Hepatocyte (in vitro differentiated cells): ENCODE results near the gene ZNF281. TPM values are rescaled to one million over a fixed set of nuclear protein-coding genes. Genes with fewer than 3 reads are reported as not detected.

Source experiments
- DNase-seq: peaks from one replicate; pipeline ENCODE4 v3.0.0-alpha.2; 2016; ENCODE audit warnings: low spot score
- H2AFZ ChIP-seq: fragments of 200-600 bp; sonication (generic); 2 replicates; pipeline ENCODE4 v1.6.0; 2016; ENCODE audit warnings: antibody characterized with exemption, mild to moderate bottlenecking
- H3K27ac ChIP-seq: fragments of 200-600 bp; sonication (generic); 2 replicates; pipeline ENCODE4 v1.5.1; 2016; ENCODE audit warnings: mild to moderate bottlenecking
- H3K27me3 ChIP-seq: fragments of 200-600 bp; sonication (generic); 2 replicates; pipeline ENCODE4 v1.6.1; 2016
- H3K36me3 ChIP-seq: fragments of 200-600 bp; sonication (generic); replicated peaks from 2 replicates; pipeline ENCODE4 v1.5.1; 2016; ENCODE audit warnings: low read depth; ENCODE audit not compliant: insufficient read depth
- H3K4me1 ChIP-seq: fragments of 200-600 bp; sonication (generic); 2 replicates; pipeline ENCODE4 v1.5.1; 2016; ENCODE audit warnings: mild to moderate bottlenecking, moderate library complexity; ENCODE audit not compliant: insufficient read depth
- H3K4me2 ChIP-seq: fragments of 200-600 bp; sonication (generic); 2 replicates; pipeline ENCODE4 v1.6.0; 2016
- H3K4me3 ChIP-seq: fragments of 200-600 bp; sonication (generic); 2 replicates; pipeline ENCODE4 v1.5.1; 2016; ENCODE audit warnings: mild to moderate bottlenecking
- H3K79me2 ChIP-seq: fragments of 200-600 bp; sonication (generic); 2 replicates; pipeline ENCODE4 v1.6.0; 2017; ENCODE audit warnings: mild to moderate bottlenecking
- H3K9me2 ChIP-seq: fragments of 200-600 bp; sonication (generic); replicated peaks from 2 replicates; pipeline ENCODE4 v1.6.0; 2017; ENCODE audit warnings: mild to moderate bottlenecking; ENCODE audit not compliant: insufficient read depth
- H3K9me3 ChIP-seq: fragments of 200-600 bp; sonication (generic); 2 replicates; pipeline ENCODE4 v1.5.1; 2016; ENCODE audit warnings: low read depth, mild to moderate bottlenecking
- H4K20me1 ChIP-seq: fragments of 200-600 bp; sonication (generic); 2 replicates; pipeline ENCODE4 v1.6.0; 2016; ENCODE audit warnings: mild to moderate bottlenecking; ENCODE audit not compliant: insufficient read depth, poor library complexity, severe bottlenecking
- CTCF ChIP-seq: fragments of 200-600 bp; sonication (generic); IDR thresholded peaks from 2 replicates; pipeline ENCODE4 v1.5.1; 2016; ENCODE audit warnings: antibody characterized with exemption, mild to moderate bottlenecking; ENCODE audit not compliant: poor library complexity
- EZH2 ChIP-seq: fragments of 200-600 bp; sonication (generic); IDR thresholded peaks from 2 replicates; pipeline ENCODE4 v1.6.1; 2016; ENCODE audit warnings: antibody characterized with exemption, mild to moderate bottlenecking, borderline replicate concordance
- EZH2phosphoT487 ChIP-seq: fragments of 200-600 bp; sonication (generic); IDR thresholded peaks from one replicate; pipeline ENCODE4 v1.6.1; 2018; ENCODE audit warnings: antibody characterized with exemption, mild to moderate bottlenecking, low read depth, moderate library complexity; ENCODE audit not compliant: unreplicated experiment, severe bottlenecking
- WGBS: methylation state at CpG from one replicate; pipeline ENCODE4 v1.1.6; 2016; ENCODE audit warnings: low lambda C conversion rate; ENCODE audit errors: missing lambda C conversion rate; 5-methylcytosine and 5-hydroxymethylcytosine counted together
- polyA plus RNA-seq: library from polyadenylated mRNA; unstranded; fragments of >200 nt; fragmentation: Nextera tagmentation; extraction: Ambion mirVana; gene quantifications from 2 replicates; pipeline ENCODE4 v1.2.1, GENCODE V29; 2016
- total RNA-seq: library from RNA; depleted of rRNA; stranded (reverse); fragments of >200 nt; gene quantifications from 2 replicates; pipeline ENCODE4 v1.2.3, GENCODE V29; 2014

Gene ZNF281
- total and polyA plus RNA-seq, 2 experiments from 2014 or later: 19.2 to 26.6 TPM

GRCh38 chr1:200369706-200370105 lies 40.1 kb downstream of the ZNF281 start:
- no peak for DNase-seq
- Histone ChIP-seq H3K27ac (no peak overlapping the region), H2AFZ (no peak overlapping the region), H3K79me2 (no peaks in the 10 kb centered on the region), H3K4me3 (no peak overlapping the region), H4K20me1 (no peaks in the 10 kb centered on the region), H3K4me1 (peaks cover 7% of the 10 kb centered on the region), H3K9me2 (no peaks in the 10 kb centered on the region), H3K27me3 (no peaks in the 10 kb centered on the region), H3K9me3 (no peaks in the 10 kb centered on the region), H3K4me2 (no peak overlapping the region), H3K36me3 (no peaks in the 10 kb centered on the region)
- WGBS: 69% methylated on average over 2 of the region's 2 CpGs
- TF ChIP-seq EZH2 (no peak), EZH2phosphoT487 (no peak), CTCF (no peak)

- Histone ChIP-seq H2AFZ (no peak overlapping the region), H3K4me2 (no peak overlapping the region), H3K27ac (no peak overlapping the region), H3K79me2 (no peaks in the 10 kb centered on the region), H3K4me3 (no peak overlapping the region), H4K20me1 (no peaks in the 10 kb centered on the region), H3K4me1 (peaks cover 4% of the 10 kb centered on the region), H3K27me3 (no peaks in the 10 kb centered on the region), H3K36me3 (no peaks in the 10 kb centered on the region), H3K9me2 (no peaks in the 10 kb centered on the region), H3K9me3 (no peaks in the 10 kb centered on the region)
- no peak for TF ChIP-seq EZH2
- no peak for TF ChIP-seq CTCF
- TF ChIP-seq EZH2phosphoT487: no peak
- 77% methylated on average over 4 of the region's 4 CpGs for WGBS
- no peak for DNase-seq
Observed at GRCh38 chr1:200369131-200369530, 40.7 kb downstream of the ZNF281 start.

GRCh38 chr1:200368556-200368955 lies 41.3 kb downstream of the ZNF281 start:
- no peak overlapping the region for H3K4me2 ChIP-seq
- H3K9me2 ChIP-seq: no peaks in the 10 kb centered on the region
- WGBS: 83% methylated on average over 6 of the region's 6 CpGs
- H4K20me1 ChIP-seq: no peaks in the 10 kb centered on the region
- no peak overlapping the region for H2AFZ ChIP-seq
- no peak for DNase-seq
- H3K27ac ChIP-seq: no peak overlapping the region
- H3K79me2 ChIP-seq: no peaks in the 10 kb centered on the region
- H3K36me3 ChIP-seq: no peaks in the 10 kb centered on the region
- H3K27me3 ChIP-seq: no peaks in the 10 kb centered on the region
- no peak overlapping the region for H3K4me3 ChIP-seq
- TF ChIP-seq EZH2 (no peak), CTCF (no peak)
- H3K4me1 ChIP-seq: no peaks in the 10 kb centered on the region
- no peaks in the 10 kb centered on the region for H3K9me3 ChIP-seq

- Histone ChIP-seq H3K27ac (no peak overlapping the region), H3K79me2 (no peaks in the 10 kb centered on the region), H3K4me1 (no peaks in the 10 kb centered on the region), H4K20me1 (no peaks in the 10 kb centered on the region), H3K27me3 (no peaks in the 10 kb centered on the region), H3K36me3 (no peaks in the 10 kb centered on the region), H3K4me3 (no peak overlapping the region), H3K9me2 (no peaks in the 10 kb centered on the region), H3K9me3 (no peaks in the 10 kb centered on the region), H2AFZ (no peak overlapping the region), H3K4me2 (no peak overlapping the region)
- DNase-seq: no peak
- TF ChIP-seq EZH2phosphoT487: no peak
- no peak for TF ChIP-seq CTCF
- TF ChIP-seq EZH2: no peak
- 60% methylated on average over 3 of the region's 3 CpGs for WGBS
Observed at GRCh38 chr1:200367841-200368534, 41.8 kb downstream of the ZNF281 start.
